K562 (cell line): ENCODE measurements around the gene SNCB. TPM values are rescaled to one million over a fixed set of nuclear protein-coding genes. Genes with fewer than 3 reads are reported as not detected.

Experiments used
- ARID2 ChIP-seq: fragments of 450-650 bp; IDR thresholded peaks from 2 replicates; pipeline ENCODE4 v1.6.1; 2017; ENCODE audit warnings: antibody characterized with exemption, mild to moderate bottlenecking
- ATF7 ChIP-seq: fragments of 450-650 bp; IDR thresholded peaks from 2 replicates; pipeline ENCODE4 v1.7.1; 2014; ENCODE audit warnings: mild to moderate bottlenecking, moderate library complexity
- CBFA2T3 ChIP-seq: fragments of 450-650 bp; IDR thresholded peaks from 2 replicates; pipeline ENCODE4 v1.6.1; 2017
- CHD2 ChIP-seq: IDR thresholded peaks from 2 replicates; pipeline ENCODE4 v1.6.1; 2011; ENCODE audit warnings: low read depth, low read length
- ELF2 ChIP-seq: fragments of 250-450 bp; sonication (Bioruptor Pico); IDR thresholded peaks from 2 replicates; pipeline ENCODE4 v1.5.0; 2021; ENCODE audit warnings: mild to moderate bottlenecking
- FOXJ2 ChIP-seq: fragments of 200-800 bp; sonication (Bioruptor generic); IDR thresholded peaks from 2 replicates; pipeline ENCODE4 v1.6.1; 2016; ENCODE audit warnings: missing genetic modification characterization, missing compliant biosample characterization
- HDAC3 ChIP-seq: fragments of 450-650 bp; IDR thresholded peaks from 2 replicates; pipeline ENCODE4 v1.6.1; 2018; ENCODE audit warnings: borderline replicate concordance, mild to moderate bottlenecking, moderate library complexity; ENCODE audit not compliant: partially characterized antibody
- HDGF ChIP-seq: fragments of 450-650 bp; IDR thresholded peaks from 2 replicates; pipeline ENCODE4 v1.6.1; 2016
- HMG20B ChIP-seq: fragments of 250-450 bp; sonication (Bioruptor Pico); IDR thresholded peaks from 2 replicates; pipeline ENCODE4 v1.5.0; 2021; ENCODE audit warnings: mild to moderate bottlenecking
- JUND ChIP-seq, 2 experiments: IDR thresholded peaks; 2 replicates in 1 of 2; 3 replicates in 1 of 2; pipeline ENCODE4 v1.6.1; 2011; ENCODE audit warnings: borderline replicate concordance in 2 of 2, low read depth in 2 of 2, low read length in 2 of 2, improper control_type of control experiment in 1 of 2, missing biosample characterization in 1 of 2, missing genetic modification characterization in 1 of 2, missing genetic modification reagents in 1 of 2
- RAD51 ChIP-seq: fragments of 450-650 bp; IDR thresholded peaks from 2 replicates; pipeline ENCODE4 v1.7.1; 2016; ENCODE audit warnings: low read depth, mild to moderate bottlenecking, borderline replicate concordance
- RBM34 ChIP-seq: fragments of 200-400 bp; formaldehyde crosslinking; IDR thresholded peaks from 2 replicates; pipeline ENCODE4 v1.6.1; 2018; ENCODE audit warnings: low read length, borderline replicate concordance; ENCODE audit not compliant: insufficient read depth
- SAFB2 ChIP-seq: fragments of 200-400 bp; formaldehyde crosslinking; IDR thresholded peaks from 2 replicates; pipeline ENCODE4 v1.6.1; 2018; ENCODE audit warnings: borderline replicate concordance, low read length, low read depth, moderate library complexity; ENCODE audit not compliant: severe bottlenecking
- SETDB1 ChIP-seq: IDR thresholded peaks from one replicate; pipeline ENCODE4 v1.6.1; 2012; ENCODE audit warnings: low read length, control low read depth, inconsistent platforms
- SIX5 ChIP-seq, 2 experiments: IDR thresholded peaks; 2 replicates each; pipeline ENCODE4 v1.6.1; 2011; ENCODE audit warnings: low read length in 2 of 2, borderline replicate concordance in 1 of 2, low read depth in 1 of 2, mild to moderate bottlenecking in 1 of 2, moderate library complexity in 1 of 2; ENCODE audit not compliant: insufficient read depth in 1 of 2
- TAF15 ChIP-seq: fragments of 200-400 bp; formaldehyde crosslinking; IDR thresholded peaks from 2 replicates; pipeline ENCODE4 v1.6.1; 2017; ENCODE audit warnings: mild to moderate bottlenecking, low read depth, low read length, moderate library complexity
- TAL1 ChIP-seq: fragments of 450-650 bp; IDR thresholded peaks from 2 replicates; pipeline ENCODE4 v1.6.1; 2016; ENCODE audit warnings: mild to moderate bottlenecking
- YY1 ChIP-seq, 3 experiments: IDR thresholded peaks; 2 replicates each; pipeline ENCODE4 v1.6.1; 2011; ENCODE audit warnings: low read length in 2 of 3, mild to moderate bottlenecking in 2 of 3, moderate library complexity in 2 of 3, borderline replicate concordance in 1 of 3, control low read depth in 1 of 3, low read depth in 1 of 3; ENCODE audit not compliant: insufficient read depth in 3 of 3, insufficient replicate concordance in 2 of 3, control insufficient read depth in 1 of 3, insufficient read length in 1 of 3; ENCODE audit errors: extremely low read depth in 1 of 3
- ZNF212 ChIP-seq: fragments of 450-650 bp; formaldehyde crosslinking; IDR thresholded peaks from 2 replicates; pipeline ENCODE4 v1.4.0; 2020; ENCODE audit warnings: mild to moderate bottlenecking
- ZNF24 ChIP-seq: fragments of 450-650 bp; IDR thresholded peaks from 2 replicates; pipeline ENCODE4 v1.6.1; 2016
- ZNF431 ChIP-seq: sonication (generic); formaldehyde crosslinking; IDR thresholded peaks from 2 replicates; pipeline ENCODE4 v1.8.0; 2022; ENCODE audit warnings: mild to moderate bottlenecking, missing genetic modification reagents
- ZNF444 ChIP-seq: fragments of 250-450 bp; sonication (Bioruptor Pico); IDR thresholded peaks from 2 replicates; pipeline ENCODE4 v1.4.0; 2020; ENCODE audit warnings: mild to moderate bottlenecking, moderate library complexity
- polyA plus RNA-seq, 8 experiments: library from polyadenylated mRNA; depleted of rRNA in 4 of 8; stranded (reverse) in 5 of 8; unstranded in 3 of 8; fragments of >200 nt; fragmentation: Nextera tagmentation in 2 of 8; fragmentation: Illumina TruSeq in 1 of 8; extraction: Ambion mirVana in 2 of 8; extraction: Trizol in 1 of 8; gene quantifications; 2 replicates each; pipeline versions ENCODE4 v1.2.1 to v1.2.3, GENCODE V29; 2011 to 2014; ENCODE audit warnings: inconsistent platforms in 1 of 8, missing spikeins in 1 of 8
- total RNA-seq, 7 experiments: library from RNA; depleted of rRNA in 6 of 7; stranded (reverse); fragments of >200 nt in 6 of 7; fragmentation: Illumina TruSeq in 2 of 7; extraction: Trizol in 2 of 7; gene quantifications; 2 replicates each; pipeline versions ENCODE4 v1.2.1 to v1.2.3, GENCODE V29; 2011 to 2021; ENCODE audit warnings: low replicate concordance in 1 of 7
- TF ChIP-seq, protein P1 (sequence below), 2 experiments: fragments of 200-800 bp in 1 of 2; sonication (Bioruptor generic) in 1 of 2; sonication (generic) in 1 of 2; formaldehyde crosslinking in 1 of 2; IDR thresholded peaks in 1 of 2; conservative IDR thresholded peaks in 1 of 2; 2 replicates each; pipeline versions ENCODE4 v1.5.0 to v1.6.1; 2016 to 2020; ENCODE audit warnings: missing compliant biosample characterization in 1 of 2, missing genetic modification characterization in 1 of 2, missing genetic modification reagents in 1 of 2
- TF ChIP-seq, protein P2 (sequence below): fragments of 450-650 bp; IDR thresholded peaks from 2 replicates; pipeline ENCODE4 v1.6.1; 2016; ENCODE audit warnings: missing biosample characterization, missing genetic modification characterization
- TF ChIP-seq, protein P3 (sequence below): fragments of 450-650 bp; formaldehyde crosslinking; IDR thresholded peaks from 2 replicates; pipeline ENCODE4 v1.4.0; 2020; ENCODE audit warnings: mild to moderate bottlenecking, mixed read lengths

SNCB gene
- total and polyA plus RNA-seq, 9 of the 15 experiments (the other 6 are each of a cell fraction or from before 2014, with no cell fraction given), result not detected

DNA sequence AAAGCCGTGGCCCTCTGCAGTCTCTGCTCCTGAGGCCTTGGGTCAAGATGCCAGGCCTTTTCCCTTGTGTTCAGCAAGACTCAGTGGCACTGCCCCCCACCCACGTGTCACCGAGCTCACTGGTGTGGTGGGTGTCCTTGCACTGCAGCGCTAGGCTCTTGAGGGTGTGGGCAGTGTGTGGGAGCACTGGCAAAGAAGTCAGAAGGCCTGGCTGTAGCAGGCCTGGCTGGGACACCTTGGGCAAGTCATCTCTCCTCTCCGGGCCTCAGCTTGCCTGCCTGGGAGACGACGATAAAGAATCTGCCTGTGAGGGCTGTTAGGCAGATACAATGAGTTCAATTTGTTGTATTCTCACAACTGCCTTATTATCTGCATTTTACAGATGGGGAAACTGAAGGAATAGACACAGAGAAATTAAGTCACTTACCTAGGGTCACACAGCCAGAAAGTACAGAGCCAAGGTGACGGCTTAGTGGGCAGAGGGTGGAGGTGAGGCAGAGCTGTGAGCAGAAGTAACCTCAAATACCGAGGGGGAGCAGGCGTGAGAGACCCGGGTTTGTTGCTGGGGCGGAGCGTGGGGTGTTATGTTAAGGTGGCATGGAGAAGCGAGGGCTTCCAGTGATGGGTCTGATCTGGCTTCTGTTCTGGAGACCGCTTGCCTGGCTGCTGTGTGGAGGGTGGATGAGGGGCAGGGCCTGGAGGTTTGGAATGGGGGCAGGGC lies 18.3 kb upstream of the SNCB start (continued):
- TF ChIP-seq, protein P1, sequence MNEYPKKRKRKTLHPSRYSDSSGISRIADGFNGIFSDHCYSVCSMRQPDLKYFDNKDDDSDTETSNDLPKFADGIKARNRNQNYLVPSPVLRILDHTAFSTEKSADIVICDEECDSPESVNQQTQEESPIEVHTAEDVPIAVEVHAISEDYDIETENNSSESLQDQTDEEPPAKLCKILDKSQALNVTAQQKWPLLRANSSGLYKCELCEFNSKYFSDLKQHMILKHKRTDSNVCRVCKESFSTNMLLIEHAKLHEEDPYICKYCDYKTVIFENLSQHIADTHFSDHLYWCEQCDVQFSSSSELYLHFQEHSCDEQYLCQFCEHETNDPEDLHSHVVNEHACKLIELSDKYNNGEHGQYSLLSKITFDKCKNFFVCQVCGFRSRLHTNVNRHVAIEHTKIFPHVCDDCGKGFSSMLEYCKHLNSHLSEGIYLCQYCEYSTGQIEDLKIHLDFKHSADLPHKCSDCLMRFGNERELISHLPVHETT (CRISPR knock-in tag; conservative IDR thresholded peaks at IDR 0.05 in 1 of 2, IDR thresholded peaks at IDR 0.05 in 1 of 2), result no peak
- TF ChIP-seq JUND (IDR thresholded peaks at IDR 0.05; ENCODE audit: borderline replicate concordance, low read depth, low read length), result 0 out of 2 replicates have a peak, but pooled peaks have one; percentile 18
- no peak for TF ChIP-seq JUND (tag; IDR thresholded peaks at IDR 0.05; ENCODE audit: borderline replicate concordance, low read depth, low read length)
- TF ChIP-seq YY1 (IDR thresholded peaks at IDR 0.05; ENCODE audit: borderline replicate concordance in 1 of 3, control insufficient read depth in 1 of 3, extremely low read depth in 1 of 3, insufficient read depth in 3 of 3, insufficient read length in 1 of 3, insufficient replicate concordance in 2 of 3, low read depth in 1 of 3, low read length in 2 of 3), result no peak
- no peak for TF ChIP-seq ZNF444 (CRISPR knock-in tag)
- no peak for TF ChIP-seq ARID2
- TF ChIP-seq ZNF24, result no peak
- TF ChIP-seq RBM34, result no peak
- no peak for TF ChIP-seq HDAC3
- no peak for TF ChIP-seq TAF15
- TF ChIP-seq CBFA2T3, result peak; percentile 98
- no peak for TF ChIP-seq HDGF
- TF ChIP-seq, protein P2, sequence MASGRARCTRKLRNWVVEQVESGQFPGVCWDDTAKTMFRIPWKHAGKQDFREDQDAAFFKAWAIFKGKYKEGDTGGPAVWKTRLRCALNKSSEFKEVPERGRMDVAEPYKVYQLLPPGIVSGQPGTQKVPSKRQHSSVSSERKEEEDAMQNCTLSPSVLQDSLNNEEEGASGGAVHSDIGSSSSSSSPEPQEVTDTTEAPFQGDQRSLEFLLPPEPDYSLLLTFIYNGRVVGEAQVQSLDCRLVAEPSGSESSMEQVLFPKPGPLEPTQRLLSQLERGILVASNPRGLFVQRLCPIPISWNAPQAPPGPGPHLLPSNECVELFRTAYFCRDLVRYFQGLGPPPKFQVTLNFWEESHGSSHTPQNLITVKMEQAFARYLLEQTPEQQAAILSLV, result no peak
- no peak for TF ChIP-seq RAD51
- peak; percentile 94 for TF ChIP-seq TAL1
- no peak for TF ChIP-seq ELF2
- no peak for TF ChIP-seq FOXJ2 (tag)
- TF ChIP-seq ZNF212 (CRISPR knock-in tag), result no peak
- no peak for TF ChIP-seq CHD2
- TF ChIP-seq SETDB1, result no peak
- TF ChIP-seq SIX5 (IDR thresholded peaks at IDR 0.05; ENCODE audit: borderline replicate concordance in 1 of 2, insufficient read depth in 1 of 2, low read depth in 1 of 2, low read length in 2 of 2), result no peak
- TF ChIP-seq, protein P3, sequence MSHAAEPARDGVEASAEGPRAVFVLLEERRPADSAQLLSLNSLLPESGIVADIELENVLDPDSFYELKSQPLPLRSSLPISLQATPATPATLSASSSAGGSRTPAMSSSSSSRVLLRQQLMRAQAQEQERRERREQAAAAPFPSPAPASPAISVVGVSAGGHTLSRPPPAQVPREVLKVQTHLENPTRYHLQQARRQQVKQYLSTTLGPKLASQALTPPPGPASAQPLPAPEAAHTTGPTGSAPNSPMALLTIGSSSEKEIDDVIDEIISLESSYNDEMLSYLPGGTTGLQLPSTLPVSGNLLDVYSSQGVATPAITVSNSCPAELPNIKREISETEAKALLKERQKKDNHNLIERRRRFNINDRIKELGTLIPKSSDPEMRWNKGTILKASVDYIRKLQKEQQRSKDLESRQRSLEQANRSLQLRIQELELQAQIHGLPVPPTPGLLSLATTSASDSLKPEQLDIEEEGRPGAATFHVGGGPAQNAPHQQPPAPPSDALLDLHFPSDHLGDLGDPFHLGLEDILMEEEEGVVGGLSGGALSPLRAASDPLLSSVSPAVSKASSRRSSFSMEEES (CRISPR knock-in tag), result no peak
- TF ChIP-seq ZNF431 (CRISPR knock-in tag), result no peak
- TF ChIP-seq ATF7, result no peak
- TF ChIP-seq HMG20B (CRISPR knock-in tag), result no peak
- TF ChIP-seq SAFB2, result no peak
